GM12891 (cell line): Measurements from ENCODE around the gene IGF2R.

Source experiments
- POLR2A ChIP-seq: IDR thresholded peaks from 2 replicates; pipeline ENCODE4 v1.6.1; 2011; ENCODE audit warnings: low read depth, low read length, control low read depth
- TAF1 ChIP-seq: IDR thresholded peaks from 2 replicates; pipeline ENCODE4 v1.6.1; 2011; ENCODE audit warnings: low read depth, low read length, control low read depth

GRCh38 chr6:159952289-159953005, 16.4 kb upstream of the IGF2R start:
- TF ChIP-seq POLR2A (no peak), TAF1 (no peak)
